H1 (cell line): Measurements from ENCODE around the gene STK40. TPM values are rescaled to one million over a fixed set of nuclear protein-coding genes. Genes with fewer than 3 reads are reported as not detected.

ENCODE experiments used
- BRCA1 ChIP-seq: IDR thresholded peaks from 2 replicates; pipeline ENCODE4 v1.6.1; 2012; ENCODE audit warnings: low read depth, low read length, improper control_type of control experiment
- CTCF ChIP-seq, 3 experiments: IDR thresholded peaks; 1 replicate in 2 of 3; 2 replicates in 1 of 3; pipeline versions ENCODE4 v1.5.1 to v1.6.1; 2011; ENCODE audit warnings: low read length in 3 of 3, mild to moderate bottlenecking in 3 of 3, inconsistent platforms in 2 of 3, low read depth in 1 of 3, moderate library complexity in 1 of 3; ENCODE audit not compliant: insufficient read depth in 1 of 3; ENCODE audit errors: control extremely low read depth in 1 of 3
- POU5F1 ChIP-seq: IDR thresholded peaks from 2 replicates; pipeline ENCODE4 v1.6.1; 2011; ENCODE audit warnings: low read depth, mild to moderate bottlenecking, low read length, moderate library complexity
- SUZ12 ChIP-seq: fragments of 200-600 bp; sonication (generic); IDR thresholded peaks from 2 replicates; pipeline ENCODE4 v1.6.1; 2012; ENCODE audit warnings: mild to moderate bottlenecking, inconsistent platforms, low read length, moderate library complexity, mixed read lengths
- polyA plus RNA-seq, 7 experiments: library from polyadenylated mRNA; depleted of rRNA in 3 of 7; stranded (reverse) in 5 of 7; unstranded in 2 of 7; fragments of >200 nt in 5 of 7; fragments of 200-250 nt in 2 of 7; gene quantifications; 1 replicate in 5 of 7; 2 replicates in 1 of 7; 4 replicates in 1 of 7; pipeline versions ENCODE4 v1.2.1 to v1.2.3, GENCODE V29; 2011 to 2013; ENCODE audit warnings: missing spikeins in 2 of 7, mixed read lengths in 2 of 7
- total RNA-seq: library from RNA; stranded (reverse); fragmentation: NEBNext Ultra II Directional; extraction: Animal tissue kit (Norgen Biotek cat#: 25700); gene quantifications from 2 replicates; pipeline ENCODE4 v1.2.1, GENCODE V29; 2021

Gene STK40
- total and polyA plus RNA-seq, 2 of the 8 experiments (the other 6 are each of a cell fraction or from before 2014, with no cell fraction given) = 13.6 to 28.6 TPM

- TF ChIP-seq SUZ12 (no peak), CTCF (IDR thresholded peaks at IDR 0.05; ENCODE audit: control extremely low read depth in 1 of 3, insufficient read depth in 1 of 3, low read depth in 1 of 3, low read length in 3 of 3) (no peak), POU5F1 (no peak), BRCA1 (no peak)
Observed at GRCh38 chr1:36359911-36360550, 25.7 kb downstream of the STK40 start (continued).
